T47D (cell line): ENCODE data around the gene CFAP77.

Experiments used
- DNase-seq, 2 experiments: peaks; one replicate each; pipeline versions ENCODE4 v3.0.0 to v3.0.0-alpha.2; 2011 to 2012; ENCODE audit warnings: low read depth in 1 of 2, low spot score in 1 of 2
- JUND ChIP-seq: IDR thresholded peaks from 2 replicates; pipeline ENCODE4 v1.6.1; 2012; ENCODE audit warnings: low read depth
- in situ Hi-C: cut with HindIII; loops from 2 replicates; pipeline ENCODE4 v1.10.0; 2016; ENCODE audit warnings: low sequenced_read_pairs, low pct_unique_long_range_greater_than_20kb

CFAP77 gene

GRCh38 chr9:132507670-132508469, 97.9 kb downstream of the CFAP77 start:
- in situ Hi-C loops: no loop called here
- TF ChIP-seq JUND: no peak

DNA sequence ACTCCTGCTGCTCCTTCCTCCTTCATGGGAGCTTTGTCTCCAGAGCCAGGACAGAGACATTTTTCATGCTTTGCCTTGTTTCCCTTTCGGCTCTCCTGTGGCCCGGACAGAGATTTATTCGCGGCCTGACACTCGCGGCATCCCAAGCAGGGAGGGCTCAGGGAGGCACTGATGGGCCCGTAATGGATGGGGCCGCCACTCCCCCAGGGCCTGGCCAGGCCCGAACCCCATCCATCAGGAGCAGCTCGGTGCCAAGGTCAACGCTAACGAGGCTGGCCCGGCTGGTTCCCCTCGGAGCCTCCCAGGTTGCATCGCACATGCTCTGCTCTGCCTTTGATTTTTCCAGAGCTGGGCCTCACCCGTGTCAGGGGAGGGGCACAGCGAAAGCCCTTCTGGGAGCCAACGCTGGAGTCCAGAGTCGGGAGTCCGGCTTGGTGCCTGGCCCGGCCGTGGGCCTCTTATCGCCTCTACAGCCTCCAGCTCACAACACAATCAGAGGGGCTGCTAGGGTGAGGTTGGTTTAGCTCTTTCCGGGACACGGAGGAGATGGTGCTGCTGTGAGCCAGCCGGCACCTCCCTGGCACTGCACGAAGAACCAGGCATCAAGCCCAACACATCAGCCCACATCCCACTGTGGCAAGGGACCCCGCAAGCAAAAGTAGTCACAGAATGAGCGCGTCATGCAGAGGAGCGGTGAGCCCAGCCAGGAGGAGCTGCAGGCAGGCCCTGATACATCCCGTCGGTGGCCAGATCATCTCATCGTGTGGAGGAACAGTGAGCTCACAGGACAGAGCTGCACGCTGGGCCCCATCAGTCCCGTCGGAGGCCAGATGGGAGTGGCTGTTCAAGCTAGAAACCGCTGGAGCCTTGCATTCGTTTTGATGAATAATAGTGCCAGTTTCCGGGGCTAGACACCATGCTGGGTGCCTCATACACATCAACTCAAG, 100.2 kb downstream of the CFAP77 start:
- no peak for DNase-seq
- no peak for TF ChIP-seq JUND
- in situ Hi-C loops: no loop called here

More at GRCh38 chr9:132507670-132508469, 97.9 kb downstream of the CFAP77 start:
- peak; percentile 78 to 96 for DNase-seq

- in situ Hi-C loops: no loop called here
- no peak for TF ChIP-seq JUND
- no peak for DNase-seq
Measured at GRCh38 chr9:132511191-132511999, 101.4 kb downstream of the CFAP77 start.

DNA sequence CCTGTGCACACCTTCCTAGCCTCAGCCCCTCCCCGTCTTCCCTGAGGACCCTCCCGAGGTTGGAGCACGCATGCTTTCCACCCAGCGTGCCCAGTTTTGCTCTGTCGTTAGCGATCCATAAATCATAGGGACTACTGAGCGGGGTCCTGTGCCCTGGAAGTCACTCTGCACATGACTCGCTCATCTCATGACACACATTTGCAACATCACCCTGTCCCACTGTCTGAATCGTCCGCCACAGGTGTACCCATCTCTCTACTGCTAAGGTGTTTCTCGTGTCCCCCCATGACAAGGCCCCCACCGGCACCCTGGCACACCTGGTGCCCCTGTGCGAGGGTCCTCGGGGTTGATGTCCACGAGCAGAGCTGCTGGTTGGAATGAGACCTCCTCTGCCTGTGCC, 103.4 kb downstream of the CFAP77 start:
- in situ Hi-C loops: no loop called here
- no peak for DNase-seq
- no peak for TF ChIP-seq JUND

DNA sequence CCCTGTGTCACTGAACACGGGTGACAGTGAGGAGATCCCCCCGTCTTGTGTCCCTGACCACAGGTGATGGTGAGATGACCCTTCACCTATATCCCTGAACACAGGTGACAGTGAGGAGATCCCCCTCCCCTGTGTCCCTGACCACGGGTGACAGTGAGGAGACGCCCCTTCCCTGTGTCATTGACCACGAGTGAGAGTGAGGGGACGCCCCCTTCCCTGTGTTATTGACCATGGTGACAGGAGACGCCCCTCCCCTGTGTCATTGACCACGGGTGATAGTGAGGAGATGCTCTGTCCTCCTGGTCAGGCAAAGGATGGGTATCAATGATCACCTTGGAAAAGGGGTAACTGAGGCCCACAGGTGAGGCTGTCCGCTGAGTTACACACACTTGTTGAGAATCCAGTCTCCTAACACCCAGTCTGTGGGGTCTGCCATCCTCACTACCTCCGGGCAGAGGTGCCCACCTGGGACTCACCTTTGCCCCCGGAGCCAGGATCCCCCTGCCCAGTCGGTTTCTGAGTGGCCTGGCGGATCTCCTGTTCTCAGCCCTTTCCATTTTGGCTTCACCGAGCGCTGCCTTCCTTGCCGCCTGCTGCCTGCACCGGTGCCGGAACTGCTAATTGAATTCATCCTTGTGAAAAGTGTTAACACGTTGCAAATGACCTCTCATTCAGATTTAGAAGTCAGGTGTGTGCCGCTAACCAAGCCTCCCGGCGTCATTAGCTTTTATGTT, 104.2 kb downstream of the CFAP77 start:
- in situ Hi-C loops: no loop called here
- no peak for DNase-seq
- no peak for TF ChIP-seq JUND

GRCh38 chr9:132514821-132515220, 104.8 kb downstream of the CFAP77 start:
- TF ChIP-seq JUND: no peak
- DNase-seq: no peak
- in situ Hi-C loops: no loop called here

DNA sequence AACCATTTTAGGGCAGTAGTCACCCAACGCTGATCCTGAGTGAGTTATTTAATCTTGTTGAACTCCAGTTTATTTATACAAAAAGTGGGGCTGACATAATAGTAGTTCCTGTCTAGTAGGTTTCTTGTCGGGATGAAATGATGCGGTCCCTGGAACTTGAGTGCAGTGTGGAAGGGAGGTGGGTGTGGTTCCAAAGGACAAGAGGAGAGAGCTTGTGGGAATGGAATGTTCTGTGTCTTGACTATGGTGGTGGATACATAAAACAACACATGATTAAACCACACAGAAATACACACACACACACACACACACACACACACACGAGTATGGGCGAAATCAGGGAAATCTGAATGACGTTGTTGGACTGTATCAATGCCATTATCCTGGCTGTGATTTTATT, 106.3 kb downstream of the CFAP77 start:
- in situ Hi-C loops: no loop called here
- DNase-seq: peak in 1 of 2 experiments; percentile 33
- no peak for TF ChIP-seq JUND

- in situ Hi-C loops: no loop called here
- no peak for TF ChIP-seq JUND
- no peak for DNase-seq
Measured at GRCh38 chr9:132516911-132517310, 106.9 kb downstream of the CFAP77 start.

- no peak for TF ChIP-seq JUND
- no peak for DNase-seq
- in situ Hi-C loops: no loop called here
Measured at GRCh38 chr9:132517815-132518550, 108.0 kb downstream of the CFAP77 start.

DNA sequence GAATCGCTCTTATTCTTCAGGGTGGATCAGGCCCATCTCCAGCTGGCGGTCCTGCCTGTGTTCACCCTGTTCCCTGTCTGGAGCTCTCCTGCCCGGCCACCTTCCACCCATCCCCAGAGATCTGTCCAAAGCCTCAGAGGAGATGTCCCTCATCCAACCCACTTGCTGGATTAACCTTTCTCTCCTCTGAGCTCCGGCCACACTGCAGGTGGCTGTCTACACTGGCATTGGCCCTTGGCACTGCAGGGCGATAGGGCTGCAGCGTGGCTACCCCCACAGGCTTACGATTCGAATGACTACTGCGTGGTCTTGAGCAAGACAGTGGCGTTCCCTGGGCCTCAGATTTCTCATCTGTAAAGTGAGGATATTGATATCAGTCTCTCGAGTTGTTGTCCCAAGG, 108.6 kb downstream of the CFAP77 start:
- no peak for DNase-seq
- in situ Hi-C loops: no loop called here
- TF ChIP-seq JUND: no peak

GRCh38 chr9:132519033-132519432, 109.0 kb downstream of the CFAP77 start:
- no peak for TF ChIP-seq JUND
- DNase-seq: no peak
- in situ Hi-C loops: no loop called here
